ENCODE results near the gene CEP164. TPM values are rescaled to one million over a fixed set of nuclear protein-coding genes. Genes with fewer than 3 reads are reported as not detected.

The CEP164 gene
- 8.5 and 17.5 TPM in 2 replicates for total RNA-seq

DNA sequence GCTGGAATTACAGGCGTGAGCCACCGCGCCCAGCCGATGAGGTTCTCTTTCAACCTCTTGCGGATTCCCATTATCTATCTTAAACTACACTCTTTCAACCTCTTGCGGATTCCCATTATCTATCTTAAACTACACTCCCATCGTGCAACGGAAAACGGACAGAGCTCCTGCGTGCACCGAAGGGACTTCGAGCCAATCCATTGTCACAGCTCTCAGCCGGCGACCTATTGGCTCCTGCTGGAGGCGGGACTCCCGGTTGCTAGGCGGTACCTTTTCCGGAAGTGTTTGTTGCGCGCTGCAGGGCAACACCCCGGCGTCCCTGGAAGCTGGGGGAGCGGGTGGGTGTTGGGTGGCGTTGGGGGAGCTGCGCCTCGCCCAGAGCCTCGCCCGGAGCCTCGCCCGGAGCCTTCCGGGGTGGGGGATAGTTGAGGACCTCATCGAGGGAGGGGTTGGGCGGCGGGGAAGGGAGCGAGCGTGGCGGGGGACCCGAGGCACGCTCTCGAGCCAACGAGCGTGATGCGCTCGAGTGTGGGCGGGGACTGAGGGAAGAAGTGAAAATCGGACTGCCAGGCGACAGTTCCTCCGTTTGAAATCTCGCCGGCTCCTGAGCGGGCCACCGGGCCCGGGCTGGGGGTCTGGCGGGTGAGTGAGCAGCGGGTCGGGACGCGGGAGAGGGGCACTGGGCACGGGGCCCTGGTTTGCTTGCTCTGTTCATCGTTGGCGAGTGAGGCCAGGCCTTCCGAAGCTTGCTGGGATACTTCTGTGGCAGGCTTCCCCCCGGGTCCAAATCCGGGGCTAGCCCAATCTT is at the start of gene CEP164:
TSS of gene CEP164 (plus strand) at position 288 of the 808 bp plus-strand sequence. CDS start 10,733 bp downstream, outside the sequence.

DNA sequence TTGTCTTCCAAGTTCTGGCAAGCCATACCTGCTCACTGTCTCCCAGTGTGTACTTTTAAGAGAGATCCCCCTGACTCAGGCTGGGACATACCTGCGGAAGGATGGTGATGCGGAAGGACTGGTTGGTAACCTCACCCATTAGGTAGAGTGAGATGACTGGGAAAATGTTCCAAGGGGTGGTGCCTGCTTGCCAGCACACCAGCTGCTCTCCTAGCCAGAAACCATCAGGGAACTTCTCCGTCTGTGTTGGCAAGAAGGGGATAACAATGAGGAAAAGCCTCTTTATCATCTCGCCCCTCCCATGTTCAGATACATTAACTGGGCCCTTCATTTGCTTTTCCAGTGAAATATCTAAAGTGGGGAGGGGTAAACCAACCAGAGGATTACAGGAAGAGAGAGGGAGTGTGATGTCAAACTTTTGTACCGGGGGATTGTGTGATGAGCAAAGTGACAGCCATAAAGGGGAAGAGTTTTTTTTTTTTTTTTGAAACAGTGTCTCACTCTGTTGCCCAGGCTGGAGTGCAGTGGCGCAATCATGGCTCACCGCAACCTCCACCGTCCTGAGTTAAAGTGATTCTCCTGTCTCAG is 36.8 kb upstream of the CEP164 start, which contains the start of gene BACE1-AS:
TSS of gene BACE1-AS (plus strand) at position 538 of the 588 bp plus-strand sequence.

DNA sequence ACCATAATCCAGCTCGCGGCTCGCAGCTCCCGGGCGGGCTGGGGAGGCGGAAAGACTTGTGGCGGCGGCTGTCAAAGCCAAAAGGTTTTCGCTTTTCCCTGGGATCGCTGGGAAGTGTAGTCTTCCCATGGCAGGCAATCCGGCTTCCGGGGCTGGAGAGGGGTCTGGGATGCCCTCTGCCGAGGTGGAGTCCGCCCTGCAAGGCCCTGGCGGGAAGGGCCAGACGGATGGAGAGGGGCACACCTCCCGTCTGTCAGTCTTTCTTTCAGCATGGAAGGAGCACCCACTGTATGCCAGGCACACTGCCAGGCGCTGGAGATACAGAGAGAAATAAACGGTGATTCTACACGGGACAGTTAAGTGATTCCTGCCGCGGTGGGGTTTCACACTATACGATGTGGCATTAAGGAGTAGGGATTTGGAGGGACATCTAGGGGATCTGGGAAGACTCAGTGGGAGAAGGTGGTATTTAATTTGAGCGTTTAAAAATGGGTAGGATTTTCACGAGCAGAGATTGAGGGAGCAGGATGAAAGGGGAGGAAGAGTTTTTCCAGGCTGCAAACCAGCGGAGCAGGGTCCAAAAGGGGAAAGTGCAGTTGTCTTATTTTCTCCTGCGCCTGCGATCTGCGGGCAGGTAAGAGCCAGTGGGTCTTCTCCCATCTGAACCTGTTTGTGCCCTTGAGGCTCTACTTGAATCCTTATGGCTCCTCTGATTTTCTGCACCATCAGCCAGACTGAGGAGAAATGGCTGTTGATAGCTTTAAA is 11.3 kb upstream of the CEP164 start, which contains the start of gene BACE1:
TSS of gene BACE1 (minus strand) at position 60 of the 765 bp plus-strand sequence. CDS start 461 bp downstream, outside the sequence.

Other genes with a start within 250 kb of the CEP164 start
- gene SIK3, start 229.4 kb upstream of the CEP164 start, total RNA-seq: 7.6 and 12.7 TPM in 2 replicates
- gene PAFAH1B2, start 183.6 kb upstream of the CEP164 start, total RNA-seq: 83.5 and 100 TPM in 2 replicates
- gene SIDT2, start 149.1 kb upstream of the CEP164 start, total RNA-seq: 11.1 and 29.7 TPM in 2 replicates
- gene TAGLN, start 128.5 kb upstream of the CEP164 start, total RNA-seq: 20.8 and 704 TPM in 2 replicates
- 32.5 and 45.5 TPM in 2 replicates for gene PCSK7, start 95.8 kb upstream of the CEP164 start, total RNA-seq
- 4.7 and 10.8 TPM in 2 replicates for gene RNF214, start 95.2 kb upstream of the CEP164 start, total RNA-seq
- gene BACE1-AS, start 36.5 kb upstream of the CEP164 start, total RNA-seq: 2.6 and 2.7 TPM in 2 replicates
- 24.3 and 55.3 TPM in 2 replicates for gene BACE1, start 11.6 kb upstream of the CEP164 start, total RNA-seq

All from epithelial cell of alveolus of lung (primary cell).